GM21360 (cell line): ENCODE data around the gene HOXB7.

Experiments used
- ATAC-seq: cut with Tn5 transposase; IDR thresholded peaks from one replicate; pipeline ENCODE4 v1.9.1; 2021; ENCODE audit warnings: mild to moderate bottlenecking, moderate library complexity; ENCODE audit not compliant: unreplicated experiment

Gene HOXB7

DNA sequence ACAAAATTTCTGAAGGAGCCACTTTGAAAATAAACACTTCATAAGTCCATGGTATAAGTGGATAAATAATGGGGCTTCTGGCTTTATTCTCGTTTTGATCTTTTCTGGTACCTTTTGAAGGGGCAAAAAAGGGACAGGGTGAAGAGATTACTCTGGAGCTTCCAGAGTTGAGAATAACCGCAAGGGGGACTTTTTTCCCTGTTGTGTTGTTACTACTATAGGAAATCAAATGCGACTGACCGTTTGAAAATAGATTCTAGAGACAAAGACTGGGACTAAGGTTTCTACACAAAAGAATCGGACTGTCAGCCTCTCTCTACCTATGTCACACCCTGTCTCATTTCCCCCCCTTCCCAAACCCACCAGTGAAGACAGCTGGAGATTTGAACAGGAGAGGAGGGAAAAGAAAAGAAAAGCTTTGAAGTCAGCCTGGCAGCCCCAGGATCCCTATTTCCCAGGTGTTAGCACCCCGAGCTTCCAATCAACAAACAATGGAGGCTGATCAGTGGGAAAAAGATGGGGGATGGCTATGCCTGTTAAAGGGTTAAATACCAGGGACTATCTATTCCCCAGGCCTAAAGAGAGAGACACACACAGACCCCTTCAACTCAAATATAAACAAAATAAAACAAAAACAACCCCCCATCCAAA is 41.0 kb downstream of the HOXB7 start:
- ATAC-seq = no peak

DNA sequence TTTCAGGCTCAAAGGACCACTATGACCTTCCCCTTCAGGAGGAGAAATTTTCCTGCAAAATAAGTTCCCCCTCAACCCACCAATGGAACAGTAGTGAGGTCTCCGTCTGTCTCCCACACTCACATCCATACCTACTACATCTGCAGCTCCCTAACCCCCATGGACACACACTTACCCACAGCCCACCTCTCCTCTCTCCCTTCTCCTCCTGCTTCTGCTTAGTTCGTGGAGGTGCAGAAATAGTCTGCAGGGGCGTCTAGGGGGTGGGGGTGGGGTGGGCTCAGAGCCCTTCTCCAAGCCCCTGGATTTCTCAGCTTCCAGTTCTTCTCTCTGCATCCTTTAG is 41.6 kb downstream of the HOXB7 start:
- ATAC-seq = no peak

DNA sequence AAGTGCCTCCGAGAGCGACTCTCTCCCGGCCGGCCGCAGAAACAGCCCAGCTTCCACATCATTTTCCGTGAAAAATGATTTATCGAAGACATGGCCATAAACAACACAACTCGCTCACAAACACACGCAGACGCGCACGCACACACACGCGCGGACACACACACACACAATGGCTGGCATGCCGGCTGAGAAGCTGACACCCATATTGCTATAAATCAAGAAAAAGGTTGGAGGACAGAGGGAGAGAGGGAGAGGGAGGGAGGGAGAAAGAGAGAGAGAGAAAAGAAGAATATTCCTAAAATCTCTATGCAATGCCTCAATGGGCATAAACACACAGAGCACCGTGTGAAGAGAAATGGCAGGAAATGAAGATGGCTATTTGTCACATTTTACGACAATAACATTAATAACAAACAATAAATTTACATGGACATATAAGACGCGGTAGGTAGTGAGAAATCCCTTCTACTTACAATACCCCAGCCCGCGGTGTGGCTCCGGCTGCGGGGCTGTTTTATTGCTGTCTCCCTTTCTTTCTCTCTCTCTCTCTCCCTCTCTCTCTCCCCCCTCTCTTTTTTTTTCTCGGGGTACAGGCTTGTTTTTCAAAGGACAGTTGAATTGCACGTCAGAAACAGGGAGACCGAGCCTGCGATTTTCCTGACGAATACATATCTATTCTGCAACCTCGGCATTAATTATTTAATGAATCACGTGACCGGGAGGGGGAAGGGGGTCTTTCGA is 42.1 kb downstream of the HOXB7 start:
- ATAC-seq = no peak

DNA sequence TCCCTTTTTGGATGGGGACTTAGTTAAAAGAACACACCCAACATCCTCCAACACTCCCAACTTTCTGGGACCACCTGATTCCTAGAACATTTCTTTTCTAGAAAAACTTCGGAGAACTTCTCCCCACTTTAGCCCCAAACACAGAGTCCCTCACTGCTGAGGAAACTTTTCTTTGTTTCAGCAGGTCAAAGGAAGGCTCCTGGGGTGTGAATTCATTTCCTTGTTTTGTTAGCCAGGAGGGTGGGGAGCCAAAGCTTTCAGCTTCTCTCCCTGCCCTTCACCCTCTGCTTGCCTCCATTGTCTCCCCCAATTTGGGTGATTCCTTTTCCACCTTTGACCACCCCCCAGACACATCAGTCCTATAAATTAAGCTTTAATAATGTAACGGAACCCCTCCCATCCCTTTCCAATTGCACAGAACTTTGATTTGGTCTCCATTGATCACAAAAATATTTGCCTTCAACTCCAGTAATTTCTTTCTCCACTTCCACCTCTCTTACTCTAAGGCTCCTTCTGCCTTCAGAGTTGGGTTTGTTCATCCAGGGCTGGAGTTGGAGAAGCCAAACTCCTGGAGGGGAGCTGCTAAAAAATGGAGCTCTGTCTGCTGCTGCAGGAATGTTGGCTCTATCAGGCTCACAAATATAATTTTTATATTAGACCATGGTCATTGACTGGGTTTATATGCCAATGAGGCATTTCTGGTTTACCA is 43.0 kb downstream of the HOXB7 start:
- no peak for ATAC-seq

DNA sequence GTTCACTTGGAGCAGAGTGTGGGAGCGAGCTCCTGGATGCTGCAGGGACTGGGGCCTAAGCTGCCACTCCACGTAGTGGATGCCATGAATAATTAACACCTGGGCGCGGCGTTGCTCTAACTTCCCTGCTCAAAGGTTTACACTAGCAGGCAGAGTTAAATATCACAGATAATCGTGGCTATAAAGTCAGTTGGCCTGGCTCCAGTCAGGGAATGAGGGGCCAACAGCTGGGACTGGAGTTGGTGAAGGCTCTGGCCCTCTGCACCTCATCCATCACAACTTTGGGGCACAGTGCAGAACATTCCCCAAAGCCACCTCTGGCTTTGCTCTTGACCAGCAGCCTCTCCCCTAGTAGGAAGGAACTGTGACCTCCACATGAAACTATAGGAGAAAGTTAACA is 43.6 kb downstream of the HOXB7 start:
- no peak for ATAC-seq

DNA sequence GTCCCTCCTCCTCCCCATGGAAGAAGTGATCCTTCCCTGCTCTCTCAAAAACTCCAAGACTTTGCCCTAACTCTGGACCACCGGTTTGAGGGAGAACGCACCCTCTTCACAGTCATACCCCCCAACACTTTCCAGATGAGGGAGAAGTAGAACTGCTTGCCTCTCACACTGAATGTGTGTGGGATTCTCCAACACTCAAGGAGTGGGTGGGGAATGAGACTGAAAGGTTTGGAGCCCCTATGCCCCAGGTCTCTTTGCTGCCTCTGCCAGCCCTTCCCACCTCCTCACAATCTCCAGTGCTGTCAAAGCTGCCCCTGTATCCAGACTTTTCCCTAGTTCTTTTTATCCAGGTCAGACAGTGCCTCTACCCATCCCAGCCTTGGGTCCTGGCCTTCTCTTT is 44.1 kb downstream of the HOXB7 start:
- ATAC-seq = no peak

DNA sequence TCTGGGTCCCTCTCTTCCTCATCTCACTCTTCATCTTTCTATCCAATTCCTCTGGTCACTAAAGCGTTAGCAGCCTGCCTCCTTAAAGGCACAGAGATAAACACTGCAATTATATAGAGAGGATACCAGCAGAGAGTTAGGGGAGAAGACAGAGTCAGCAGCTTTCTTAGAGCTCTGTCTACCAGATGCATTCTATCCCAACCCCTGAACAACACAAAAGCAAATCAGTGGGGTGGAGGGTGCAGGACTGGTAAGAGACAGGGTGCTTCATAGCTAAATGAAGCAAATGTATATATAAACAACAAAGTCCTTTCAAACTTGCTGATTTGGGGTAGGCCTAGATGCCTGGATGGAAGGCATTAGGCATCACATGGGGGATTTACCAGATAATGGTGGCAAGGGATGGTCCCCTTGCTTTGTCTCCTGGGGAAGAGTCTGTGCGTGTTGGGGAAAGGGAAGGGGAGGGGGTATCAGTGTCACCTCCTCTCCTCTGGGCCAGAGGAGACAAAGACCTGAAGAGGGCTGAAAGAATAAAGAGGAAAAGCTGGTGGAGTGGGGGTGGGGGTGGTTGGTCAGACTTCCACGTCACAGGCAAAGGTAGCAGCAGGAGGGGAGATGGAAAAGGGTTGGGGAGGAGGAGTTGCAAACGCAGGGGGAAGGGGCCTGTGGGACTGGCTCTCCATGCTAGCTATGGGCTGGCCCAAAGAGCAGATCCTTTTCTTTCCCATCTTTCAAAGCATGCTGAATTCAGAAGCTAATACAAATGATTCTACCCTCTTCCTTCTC is 44.7 kb downstream of the HOXB7 start:
- ATAC-seq = no peak

DNA sequence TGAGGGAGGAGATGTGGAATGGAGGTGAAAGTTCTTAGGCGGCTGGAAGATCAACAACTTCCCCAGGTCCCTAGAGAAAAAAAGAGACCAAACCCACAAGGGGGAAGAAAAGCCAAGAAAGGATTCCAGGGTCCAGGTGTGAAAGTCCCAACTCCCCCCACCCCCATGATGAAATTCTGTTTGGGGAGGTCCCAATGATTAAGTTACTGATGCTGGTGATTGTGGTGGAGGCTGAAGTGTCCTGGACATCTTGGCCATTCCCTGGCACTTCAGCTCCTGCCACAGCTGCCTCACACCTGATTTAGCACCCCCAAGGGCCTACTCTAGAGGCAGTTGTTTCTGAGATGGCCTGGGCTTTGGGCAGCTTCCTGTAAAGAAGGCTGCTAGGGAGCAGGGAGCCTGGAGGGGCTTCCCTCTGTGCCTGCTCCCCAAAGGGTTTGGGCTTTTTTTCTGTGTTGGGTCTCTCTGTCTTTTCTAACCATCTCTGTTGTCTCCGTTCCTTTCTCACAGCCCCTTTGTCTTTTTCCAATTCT is 45.7 kb downstream of the HOXB7 start:
- no peak for ATAC-seq

DNA sequence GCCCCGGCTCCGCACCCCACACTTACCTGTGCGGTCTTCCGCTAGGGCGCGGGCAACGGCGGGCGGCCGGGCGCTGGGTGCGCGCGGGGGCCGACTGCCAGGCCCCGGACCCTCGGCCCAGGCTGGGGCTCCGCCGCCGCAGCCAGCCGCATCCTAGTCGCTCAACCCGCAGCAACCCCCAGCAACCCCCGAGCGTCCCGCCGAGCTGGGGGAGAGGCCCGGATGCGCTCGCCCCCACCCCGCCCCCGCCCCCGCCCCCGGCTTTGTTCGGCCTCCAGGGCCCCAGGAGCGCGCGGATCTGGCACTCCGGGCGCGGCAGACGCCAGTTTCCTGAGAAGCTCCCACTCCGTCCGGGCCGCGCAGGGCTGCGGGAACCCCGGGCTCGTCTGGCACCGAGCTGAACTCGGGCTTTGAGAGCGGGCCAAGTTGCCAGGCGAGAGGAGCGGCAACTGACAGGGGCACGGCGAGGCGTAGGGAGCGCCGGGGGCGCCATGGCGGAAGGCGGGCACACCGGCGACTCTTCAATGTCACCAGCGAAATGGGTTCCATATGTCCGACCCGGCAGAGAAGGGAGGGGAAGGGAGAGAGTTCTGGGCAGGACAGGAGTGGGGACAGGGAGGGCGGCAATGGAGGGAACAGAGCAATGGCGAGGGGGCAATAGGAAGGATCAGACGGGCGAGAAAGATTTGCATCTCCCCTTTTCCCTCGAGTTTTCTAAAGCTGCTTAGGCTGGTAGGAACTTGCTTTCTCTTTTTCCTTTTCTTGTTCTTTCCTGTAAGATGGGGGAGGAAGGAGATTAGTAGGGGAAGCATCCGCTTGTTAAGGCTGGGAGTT is 46.4 kb downstream of the HOXB7 start:
- ATAC-seq = no peak

DNA sequence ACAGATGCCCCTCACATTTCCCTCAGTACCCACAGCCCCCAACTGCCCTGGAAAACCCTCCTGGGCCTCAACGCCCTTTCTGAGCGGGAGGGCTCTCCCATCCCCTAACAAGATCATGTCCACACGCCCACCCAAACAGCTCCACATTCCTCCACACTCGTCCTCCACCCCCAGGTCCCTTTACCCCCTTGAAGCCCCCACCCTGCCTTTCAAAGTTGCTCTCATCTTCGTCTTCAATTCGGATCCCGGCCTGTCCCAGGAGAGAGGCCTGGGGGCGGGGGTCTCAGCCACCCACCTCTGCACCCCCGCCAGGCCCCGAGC is 47.0 kb downstream of the HOXB7 start:
- ATAC-seq = no peak

DNA sequence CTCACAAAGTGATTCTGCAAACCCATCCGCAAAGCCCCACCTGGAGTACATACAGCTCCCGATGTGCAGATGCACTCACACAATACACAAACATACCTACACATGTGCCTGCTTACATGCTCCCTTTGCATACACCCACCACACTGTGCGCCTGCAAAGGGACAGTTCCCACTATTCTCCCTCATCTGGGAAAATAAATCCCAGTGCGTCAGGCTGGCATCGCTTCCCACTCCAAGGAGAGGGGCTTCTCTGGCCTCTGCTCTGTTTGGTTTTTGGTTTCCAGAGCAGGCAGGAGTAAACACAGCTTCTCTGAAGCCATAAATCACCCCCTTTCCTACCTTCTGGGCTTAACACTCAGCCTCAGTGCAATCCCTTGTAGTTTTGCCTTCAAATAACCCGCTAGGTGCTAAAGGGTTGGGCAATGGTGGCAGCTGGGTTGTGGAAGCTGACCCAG is 47.4 kb downstream of the HOXB7 start:
- ATAC-seq = no peak

DNA sequence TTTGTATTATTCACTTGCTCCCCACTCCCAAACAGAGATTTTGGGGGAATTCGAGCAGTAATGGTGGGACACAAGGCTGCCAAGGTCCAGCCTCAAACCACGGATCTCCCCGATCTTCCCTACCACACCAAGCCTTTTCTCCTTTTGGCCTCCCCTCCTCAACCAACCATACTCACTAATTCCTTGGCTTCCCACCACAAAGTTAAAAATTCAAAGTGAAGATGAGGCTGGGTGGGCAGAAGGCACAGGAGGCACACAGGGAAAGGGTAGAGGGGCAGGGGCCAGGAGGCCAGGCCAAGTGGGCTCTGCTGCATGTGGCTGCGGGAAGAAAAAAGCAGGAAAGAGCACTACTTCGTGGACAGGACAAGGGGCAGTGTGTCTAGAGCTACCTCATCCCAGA is 47.9 kb downstream of the HOXB7 start:
- ATAC-seq = no peak

DNA sequence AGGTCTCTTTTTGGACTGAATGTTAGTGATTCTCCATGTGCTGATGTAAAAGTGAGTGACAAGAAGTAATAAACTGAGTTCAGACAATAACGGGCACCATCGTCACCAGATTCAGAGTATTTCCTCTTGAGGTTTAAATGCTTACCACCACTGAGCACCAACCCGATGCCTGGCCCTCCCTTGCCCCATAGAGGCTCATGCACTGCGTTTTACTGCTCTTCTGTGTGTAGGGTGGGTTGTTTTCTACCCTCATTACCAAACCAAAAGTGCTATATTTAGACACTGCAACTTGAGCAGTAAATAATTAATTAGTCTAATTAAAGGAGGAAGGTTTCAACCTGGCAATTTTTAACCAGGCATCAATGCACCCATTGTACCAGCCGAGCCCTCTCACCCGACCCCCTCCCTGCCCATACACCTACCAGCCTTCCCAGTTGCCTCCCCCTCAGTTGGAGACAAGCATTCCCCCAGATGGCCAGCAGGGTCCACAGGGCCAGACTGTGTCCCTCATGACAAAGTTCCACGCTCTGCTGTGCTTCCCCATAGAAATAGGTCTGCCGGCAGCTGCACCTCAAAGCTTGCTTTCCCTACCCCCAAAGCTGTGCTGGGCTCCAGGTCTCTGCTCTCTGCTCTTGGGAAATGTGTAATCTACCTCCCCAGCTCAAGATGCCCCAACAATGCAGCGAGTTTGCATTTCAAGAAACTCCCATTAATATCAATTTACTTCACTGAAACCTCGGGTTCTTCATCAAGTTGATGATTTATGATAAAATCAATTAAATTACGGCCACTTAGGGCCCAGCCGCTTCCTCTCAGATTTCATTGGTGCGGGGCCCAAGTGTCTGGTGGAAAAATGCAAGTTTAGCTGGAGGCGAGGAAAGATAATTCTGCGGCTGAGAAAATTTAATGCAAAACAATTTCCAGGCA is 48.7 kb downstream of the HOXB7 start:
- ATAC-seq = no peak

DNA sequence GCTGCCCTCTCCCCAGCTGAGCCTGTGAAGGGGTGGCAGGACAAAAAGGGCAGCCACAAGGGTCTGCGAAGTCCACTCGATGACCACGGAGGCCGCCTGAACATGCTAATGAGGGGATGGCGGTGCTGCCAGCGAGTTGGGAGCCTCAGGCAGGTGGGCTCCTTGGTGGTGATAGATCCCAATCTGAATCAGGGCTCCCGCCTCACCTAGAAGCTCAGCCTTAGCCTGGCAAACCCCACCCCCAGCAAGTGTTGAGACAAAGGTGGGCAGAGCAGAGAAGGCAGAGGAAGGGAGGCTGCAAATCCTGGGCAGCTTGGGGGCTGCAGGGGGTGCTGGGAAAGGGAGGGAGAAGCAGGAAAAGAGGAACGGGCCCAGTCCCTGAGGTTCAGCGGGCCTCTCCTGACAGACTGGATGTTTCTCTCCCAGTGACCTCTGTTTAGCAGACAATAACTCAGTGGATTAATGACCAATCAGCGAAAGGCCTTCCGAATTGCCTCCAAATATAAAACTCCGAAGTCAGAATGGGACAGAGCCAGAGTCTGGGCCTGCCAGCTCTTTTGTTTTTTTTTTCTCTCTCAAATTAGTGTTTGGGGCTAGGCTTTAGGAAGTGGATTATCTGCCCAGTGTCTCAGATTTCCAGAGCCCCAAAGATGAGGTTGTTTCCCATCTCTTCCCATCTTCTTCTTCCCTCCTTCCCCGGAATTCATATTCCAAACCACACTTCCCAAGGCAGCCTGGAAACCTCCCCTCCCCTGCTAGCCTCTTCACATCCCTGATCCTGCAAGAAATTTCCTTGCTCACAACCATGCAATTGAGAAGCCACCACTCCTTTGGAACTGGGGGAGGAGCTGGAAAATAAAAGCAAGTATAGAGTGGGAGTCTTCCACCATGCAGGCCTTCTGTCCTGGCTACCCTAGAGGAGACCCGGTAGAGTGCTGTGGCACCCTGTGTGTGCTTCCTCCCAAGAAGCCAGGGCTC is 50.7 kb downstream of the HOXB7 start:
- ATAC-seq = no peak

DNA sequence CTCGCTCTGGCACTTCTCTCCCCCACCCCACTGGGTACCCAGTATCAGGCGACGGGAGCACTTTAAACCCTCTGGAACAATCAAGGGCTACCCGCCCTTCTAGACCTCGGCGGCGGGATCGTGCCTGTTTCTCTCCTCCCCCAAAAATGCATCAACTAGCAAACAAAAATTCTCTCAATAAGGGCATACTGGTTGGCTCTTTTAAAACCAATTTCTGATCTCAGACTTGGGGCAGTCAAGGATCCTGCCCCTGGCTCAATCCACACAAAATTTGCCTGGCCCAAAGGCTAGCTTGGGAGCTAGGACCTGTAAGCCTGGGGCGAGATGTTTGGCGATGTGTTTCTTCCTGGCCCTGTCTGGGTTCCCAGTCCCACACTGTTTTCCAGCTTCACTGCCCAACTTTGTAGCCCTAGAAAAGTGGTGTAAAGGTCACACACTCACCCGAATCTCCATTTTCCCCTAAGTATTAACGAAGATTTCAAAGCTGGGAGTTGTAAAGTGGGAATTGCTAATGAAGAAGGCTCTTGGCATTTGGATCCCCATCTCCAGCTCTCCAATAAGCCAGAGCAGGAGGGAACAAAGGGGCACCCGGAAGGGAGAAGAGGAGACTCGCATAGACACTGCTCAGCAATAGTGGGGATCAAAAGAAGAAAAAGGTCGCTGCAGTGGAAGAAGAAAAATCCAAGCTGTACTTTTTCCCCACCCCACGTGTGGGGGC is 51.5 kb downstream of the HOXB7 start:
- ATAC-seq = no peak

DNA sequence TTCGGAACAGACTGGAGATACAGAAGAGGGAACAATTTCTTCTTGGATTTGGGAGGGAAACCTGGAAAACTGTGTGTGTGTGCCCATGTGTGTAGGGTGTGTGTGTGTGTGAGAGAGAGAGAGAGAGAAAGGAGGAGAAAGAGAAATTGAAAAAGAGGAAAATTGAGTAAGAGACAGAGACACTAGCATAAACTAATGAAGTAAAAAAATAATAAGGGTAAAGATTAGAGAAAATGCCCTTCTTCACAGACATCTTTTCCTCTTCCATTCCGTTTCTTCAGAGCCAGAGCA is 52.0 kb downstream of the HOXB7 start:
- ATAC-seq = no peak

DNA sequence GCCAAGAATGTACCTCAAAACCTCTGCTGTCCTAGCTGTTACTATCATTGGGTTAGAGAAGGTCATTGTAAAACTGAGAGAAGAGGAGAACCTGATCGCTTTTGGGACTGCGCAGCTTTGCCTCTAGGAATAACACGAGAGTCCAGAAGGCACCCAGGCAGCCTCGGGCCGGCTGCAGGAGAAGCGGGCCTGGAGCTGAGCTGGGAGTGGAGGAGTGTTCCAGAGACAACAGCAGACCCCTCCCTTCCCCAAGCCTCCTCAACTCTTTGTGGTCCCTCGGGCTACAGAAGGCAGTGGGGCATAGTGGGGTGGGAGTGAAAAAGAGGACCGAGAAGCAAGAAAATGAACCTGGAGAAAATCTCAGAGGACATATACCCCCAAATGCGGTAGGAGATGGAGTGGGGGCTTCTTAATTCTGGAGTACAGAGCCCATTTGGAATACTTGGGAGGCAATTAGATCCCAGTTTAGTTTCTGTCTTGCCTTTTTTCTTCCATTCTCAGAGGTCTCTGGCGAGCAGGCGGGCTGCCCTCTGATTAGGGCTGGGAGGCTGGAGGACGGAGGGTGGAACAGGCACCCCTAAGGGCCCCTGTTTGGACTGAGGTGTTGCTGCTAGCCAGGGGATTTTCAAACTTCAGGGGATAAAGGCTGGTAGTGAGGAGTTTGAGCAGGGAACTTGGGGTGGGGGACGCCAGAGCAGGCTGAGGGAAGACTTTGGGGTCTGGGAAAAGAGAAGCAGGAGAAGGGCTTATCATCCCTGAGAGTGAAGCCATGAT is 52.6 kb downstream of the HOXB7 start:
- ATAC-seq = no peak
